GM13977 (cell line): ENCODE measurements around the gene LRP1B.

ENCODE experiments used
- DNase-seq: peaks from one replicate; pipeline ENCODE4 v3.0.0; 2012; ENCODE audit warnings: low spot score
- CTCF ChIP-seq: IDR thresholded peaks from 2 replicates; pipeline ENCODE4 v1.5.1; 2012; ENCODE audit warnings: mild to moderate bottlenecking, control low read depth; ENCODE audit not compliant: insufficient read depth; ENCODE audit errors: extremely low read depth, missing control alignments
- in situ Hi-C: fragments of 300-500 bp; cut with MboI; formaldehyde crosslinking; loops from one replicate; pipeline ENCODE4 v1.12.0; 2022; ENCODE audit warnings: low sequenced_read_pairs, low pct_unique_long_range_greater_than_20kb, mixed read lengths, inconsistent platforms; ENCODE audit not compliant: unreplicated experiment

The LRP1B gene

GRCh38 chr2:140918426-140918825 lies 1212.4 kb downstream of the LRP1B start:
- in situ Hi-C loops: no loop called here
- TF ChIP-seq CTCF: no peak
- no peak for DNase-seq

- in situ Hi-C loops: no loop called here
- no peak for TF ChIP-seq CTCF
- DNase-seq: no peak
Measured at GRCh38 chr2:140916410-140916809, 1214.4 kb downstream of the LRP1B start.

DNA sequence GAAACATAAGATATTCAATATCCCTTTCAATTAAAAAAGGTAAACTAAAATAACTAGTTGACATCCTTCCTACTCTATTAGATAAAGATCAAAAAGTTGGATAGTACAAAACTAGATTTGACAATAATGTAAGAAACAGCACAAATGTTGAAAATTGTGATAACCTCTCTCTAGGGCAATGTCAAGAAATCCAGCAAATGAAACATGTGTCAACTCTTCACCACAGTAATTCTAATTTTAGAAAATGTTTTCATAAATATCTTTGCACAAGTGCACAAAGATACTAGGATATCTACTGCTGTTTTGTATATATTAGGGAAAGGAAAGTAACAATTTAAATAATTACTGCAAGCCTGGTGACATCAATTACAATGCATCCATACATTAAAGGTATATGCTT lies 1220.1 kb downstream of the LRP1B start:
- TF ChIP-seq CTCF: no peak
- in situ Hi-C loops: no loop called here
- no peak for DNase-seq

GRCh38 chr2:140905083-140905781 lies 1225.6 kb downstream of the LRP1B start:
- DNase-seq: no peak
- in situ Hi-C loops: no loop called here
- TF ChIP-seq CTCF: no peak

- TF ChIP-seq CTCF: no peak
- no peak for DNase-seq
- in situ Hi-C loops: no loop called here
Measured at GRCh38 chr2:140895378-140895777, 1235.4 kb downstream of the LRP1B start.

- in situ Hi-C loops: no loop called here
- TF ChIP-seq CTCF: no peak
- DNase-seq: no peak
Measured at GRCh38 chr2:140893685-140894084, 1237.1 kb downstream of the LRP1B start.
